GM19238 (cell line): ENCODE data around the gene PTPMT1.
A peak's percentile ranks its signal among the peaks of the same experiment; 100 is the strongest.
"Not testable (repeated sequence)": the region's sequence is repeated elsewhere in the genome, so short reads cannot be mapped to it uniquely, and the experiment has no call there.

Source experiments
- DNase-seq: peaks from one replicate; pipeline ENCODE4 v3.0.0; 2011; ENCODE audit warnings: low spot score; ENCODE audit not compliant: insufficient read length

Gene PTPMT1

GRCh38 chr11:47546274-47546673 lies 19.1 kb upstream of the PTPMT1 start:
- DNase-seq, result not testable (repeated sequence)

GRCh38 chr11:47550288-47551047 lies 14.9 kb upstream of the PTPMT1 start:
- no peak for DNase-seq

GRCh38 chr11:47551086-47551485 lies 14.3 kb upstream of the PTPMT1 start:
- DNase-seq, result peak; percentile 38

- DNase-seq, result no peak
Measured at GRCh38 chr11:47552056-47552565, 13.3 kb upstream of the PTPMT1 start.

GRCh38 chr11:47552566-47553405 lies 12.6 kb upstream of the PTPMT1 start, which contains the start of gene CELF1:
Gene CELF1, minus strand, starts transcription at chr11:47553132. Its CDS starts 53,609 bp downstream, at chr11:47499523.
- DNase-seq, result peak; percentile 88

GRCh38 chr11:47553406-47553743 lies 12.0 kb upstream of the PTPMT1 start:
- no peak for DNase-seq

GRCh38 chr11:47557004-47557403 lies 8.4 kb upstream of the PTPMT1 start:
- not testable (repeated sequence) for DNase-seq

- no peak for DNase-seq
Measured at GRCh38 chr11:47558695-47559094, 6.7 kb upstream of the PTPMT1 start.

- DNase-seq, result no peak
Measured at GRCh38 chr11:47560426-47560825, 5.0 kb upstream of the PTPMT1 start.

- DNase-seq, result not testable (repeated sequence)
Measured at GRCh38 chr11:47562393-47562792, 3.0 kb upstream of the PTPMT1 start.

- DNase-seq, result not testable (repeated sequence)
Measured at GRCh38 chr11:47564366-47564765, 1.0 kb upstream of the PTPMT1 start.

- no peak for DNase-seq
Measured at GRCh38 chr11:47564933-47565339, 463 bp upstream of the PTPMT1 start.

GRCh38 chr11:47566149-47566698 lies 825 bp downstream of the PTPMT1 start:
- no peak for DNase-seq

GRCh38 chr11:47569646-47570045 lies 4.2 kb downstream of the PTPMT1 start:
- DNase-seq, result no peak

GRCh38 chr11:47570651-47571356 lies 5.4 kb downstream of the PTPMT1 start:
- no peak for DNase-seq

- DNase-seq, result no peak
Measured at GRCh38 chr11:47571357-47571729, 5.9 kb downstream of the PTPMT1 start.

GRCh38 chr11:47571895-47572294 lies 6.5 kb downstream of the PTPMT1 start:
- no peak for DNase-seq

- DNase-seq, result no peak
Measured at GRCh38 chr11:47572715-47573255, 7.4 kb downstream of the PTPMT1 start.

- DNase-seq, result no peak
Measured at GRCh38 chr11:47573321-47573720, 7.9 kb downstream of the PTPMT1 start.

- DNase-seq, result no peak
Measured at GRCh38 chr11:47577460-47578041, 12.2 kb downstream of the PTPMT1 start.
